ENCODE results near the gene PBX1.

The PBX1 gene

DNA sequence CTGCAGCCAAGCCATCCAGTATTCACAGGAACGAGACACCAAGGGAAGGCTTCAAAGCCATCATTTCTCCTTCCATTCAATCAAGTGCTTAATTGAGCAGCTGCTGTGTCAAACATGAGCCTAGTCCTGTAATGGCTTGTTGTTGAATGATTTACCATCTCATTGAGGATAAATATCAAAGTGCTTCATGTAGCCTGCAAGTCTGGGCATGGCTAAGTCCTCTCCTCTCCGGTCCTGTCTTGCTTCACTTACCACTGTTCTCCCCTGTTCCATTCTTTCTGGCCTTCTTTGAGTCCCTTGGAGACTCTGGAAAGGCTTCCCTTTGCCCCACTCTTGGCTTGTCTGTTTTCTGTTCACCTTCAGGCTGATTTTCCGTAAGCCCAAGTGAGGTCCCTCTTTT is 279.8 kb downstream of the PBX1 start:
- no peak for FAIRE-seq

DNA sequence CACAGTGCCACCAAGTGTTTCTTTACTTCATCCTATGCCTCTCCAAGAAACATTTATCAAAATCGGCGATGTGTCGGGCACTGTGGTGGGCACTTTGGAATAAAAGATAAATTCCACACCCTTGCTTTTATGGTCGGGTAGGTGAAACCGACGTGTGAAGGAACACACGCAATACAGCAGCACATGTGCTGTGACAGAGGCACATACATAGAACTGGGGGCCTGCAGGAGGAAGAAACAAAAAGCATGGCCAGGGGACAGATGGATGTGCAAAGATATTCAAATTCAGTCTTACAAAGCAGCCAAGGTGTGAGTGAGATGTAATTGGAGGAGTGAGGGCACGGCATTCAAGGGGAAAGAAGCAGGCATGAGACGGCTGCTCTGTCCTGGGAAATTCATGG is 282.0 kb downstream of the PBX1 start:
- no peak for FAIRE-seq

DNA sequence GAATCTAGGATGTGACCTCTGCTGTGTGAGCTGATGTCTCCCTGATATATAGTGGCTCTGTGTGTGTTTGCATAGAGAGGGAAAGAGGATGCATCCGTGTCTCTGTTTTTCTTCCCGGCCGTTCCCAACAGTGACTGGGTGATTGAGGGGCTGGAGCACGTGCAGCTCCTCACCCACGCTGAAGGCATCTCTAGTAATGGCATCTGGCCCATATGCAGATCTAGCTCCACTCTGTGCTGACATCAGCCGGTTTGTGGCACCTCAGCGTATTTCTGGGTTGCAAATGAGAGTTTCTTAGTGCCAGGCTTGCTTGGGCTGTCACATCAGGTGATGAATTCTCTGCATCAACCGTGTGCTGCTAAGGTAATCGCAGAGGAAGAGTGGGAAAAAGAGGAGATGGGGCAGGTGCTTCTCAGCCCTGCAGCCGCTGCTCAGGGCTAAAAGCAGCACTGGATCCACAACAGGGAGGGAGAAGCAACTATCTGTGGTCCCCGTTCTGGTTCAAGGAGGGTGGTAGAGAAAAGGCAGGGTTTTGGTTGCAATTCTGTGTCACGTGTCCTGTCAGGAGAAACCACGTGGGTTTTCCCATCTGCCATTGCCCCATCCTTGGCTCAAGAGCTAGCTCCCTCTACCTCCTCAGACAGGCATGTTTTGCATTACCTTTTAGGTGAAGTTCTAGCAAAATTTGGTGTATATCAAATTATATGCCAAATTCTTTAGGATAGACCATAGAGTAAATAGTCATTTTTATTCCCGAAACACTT is 282.9 kb downstream of the PBX1 start:
- no peak for FAIRE-seq

DNA sequence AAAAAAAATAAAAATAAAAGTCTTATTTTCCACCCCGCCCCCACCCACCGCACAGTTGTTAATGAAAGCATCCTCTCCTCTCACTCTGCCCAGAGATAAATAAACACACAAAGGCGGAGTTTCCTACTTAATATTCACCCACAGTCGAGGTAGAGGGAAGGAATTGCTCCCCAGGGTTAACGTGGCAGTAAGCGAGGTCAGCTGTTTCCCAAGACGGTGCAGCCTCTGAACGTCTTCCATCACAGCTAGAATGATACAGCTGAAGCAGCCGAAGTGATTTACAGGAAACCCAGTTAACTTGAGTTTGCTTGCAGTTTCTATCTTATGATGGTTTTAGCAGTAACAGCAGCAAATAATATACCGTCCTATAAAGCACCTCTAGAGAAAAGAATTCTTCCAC is 283.9 kb downstream of the PBX1 start:
- FAIRE-seq = no peak

DNA sequence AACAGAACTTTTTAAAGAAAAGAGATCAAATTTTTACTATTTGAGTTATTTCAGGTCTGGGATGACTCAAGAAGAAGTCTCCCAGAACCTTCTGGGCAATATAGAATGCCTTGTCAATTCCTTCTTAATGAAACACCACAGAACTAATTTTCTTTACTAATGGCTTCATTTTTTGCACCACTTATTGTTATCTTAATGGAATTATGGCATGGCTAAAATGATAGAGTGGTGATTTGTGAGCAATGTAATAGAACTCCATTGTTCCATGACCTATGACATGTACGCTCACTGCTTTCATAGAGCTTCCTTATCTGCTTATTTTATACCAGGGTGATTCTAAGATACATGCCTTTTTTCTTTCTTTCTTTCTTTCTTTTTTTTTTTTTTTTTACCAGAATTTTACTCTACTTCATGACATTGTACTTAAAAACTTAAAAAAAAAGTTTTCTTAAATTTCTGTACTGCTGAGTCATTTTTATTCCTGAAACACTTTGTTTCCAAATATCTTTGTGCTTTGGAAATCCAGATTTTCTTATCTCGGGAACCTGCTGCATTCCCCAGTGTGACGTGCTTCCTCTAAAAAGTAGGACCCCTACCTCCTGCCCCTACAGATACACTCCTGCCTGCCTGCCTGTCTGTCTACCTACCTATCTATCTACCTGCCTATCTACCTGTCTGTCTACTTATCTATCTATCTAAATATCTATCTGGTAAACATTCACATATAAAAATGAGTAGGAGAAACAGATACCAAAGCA is 284.9 kb downstream of the PBX1 start:
- no peak for FAIRE-seq

DNA sequence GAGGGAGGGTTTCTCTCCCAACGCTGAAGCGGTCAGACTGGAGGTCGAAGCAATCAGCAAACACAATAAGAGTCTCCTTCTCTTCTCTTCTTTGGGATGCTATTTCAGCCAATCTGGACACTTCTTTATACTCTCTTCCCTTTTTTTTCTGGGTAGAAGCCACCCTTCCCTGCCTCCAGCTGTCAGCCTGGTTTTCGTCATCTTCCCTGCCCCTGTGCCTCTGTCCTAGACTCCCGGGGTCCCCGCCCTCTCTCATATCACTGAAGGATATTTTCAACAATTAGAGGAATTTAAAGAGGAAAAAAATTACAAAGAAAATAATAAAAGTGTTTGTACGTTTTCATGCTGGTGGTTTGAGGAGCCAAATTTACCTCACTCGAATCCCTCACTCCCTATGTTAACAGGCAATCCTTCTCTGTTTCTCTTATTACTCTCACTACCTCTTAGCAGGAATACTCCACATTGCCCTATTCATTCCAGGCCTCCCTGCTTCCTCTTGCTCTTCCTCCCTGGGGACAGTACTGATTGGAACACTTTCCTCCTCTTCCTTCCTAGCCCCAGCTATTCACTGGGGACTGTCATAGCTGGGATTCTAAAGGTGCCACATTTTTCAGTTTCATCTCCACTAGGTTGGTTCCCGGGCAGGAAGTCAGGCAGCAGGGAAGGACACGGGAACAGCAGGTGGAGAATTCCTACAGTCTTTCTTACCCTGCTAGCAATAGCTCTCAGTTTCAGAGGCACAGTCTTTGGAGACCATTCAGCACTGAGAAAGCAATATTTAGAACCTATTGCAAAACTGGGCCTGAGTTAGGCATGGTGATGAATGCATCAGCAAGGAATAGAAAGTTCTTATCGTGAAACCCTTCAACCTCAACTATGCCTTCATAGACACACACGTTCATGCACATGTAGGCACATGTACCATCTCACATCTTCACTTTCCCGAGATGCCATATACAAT is 288.0 kb downstream of the PBX1 start:
- FAIRE-seq = no peak

DNA sequence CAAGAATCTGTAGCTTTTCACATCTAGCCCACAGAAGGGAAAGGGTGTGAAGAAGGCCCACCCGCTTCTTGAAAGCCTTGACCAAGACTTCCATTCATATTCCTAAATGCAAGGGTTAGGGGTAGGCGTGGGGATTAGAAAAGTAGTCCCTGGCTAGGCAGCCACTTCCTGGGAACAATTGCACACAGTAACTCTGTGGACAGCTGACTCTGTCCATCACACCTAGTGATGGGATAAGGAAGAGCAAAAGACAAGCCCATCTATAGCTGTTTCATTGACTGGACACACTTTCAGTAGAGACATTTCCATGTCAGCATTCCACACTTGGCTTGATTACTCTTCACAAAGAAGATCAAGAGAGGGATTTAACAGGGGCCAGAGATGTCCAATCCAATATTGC is 294.2 kb downstream of the PBX1 start:
- FAIRE-seq = no peak

DNA sequence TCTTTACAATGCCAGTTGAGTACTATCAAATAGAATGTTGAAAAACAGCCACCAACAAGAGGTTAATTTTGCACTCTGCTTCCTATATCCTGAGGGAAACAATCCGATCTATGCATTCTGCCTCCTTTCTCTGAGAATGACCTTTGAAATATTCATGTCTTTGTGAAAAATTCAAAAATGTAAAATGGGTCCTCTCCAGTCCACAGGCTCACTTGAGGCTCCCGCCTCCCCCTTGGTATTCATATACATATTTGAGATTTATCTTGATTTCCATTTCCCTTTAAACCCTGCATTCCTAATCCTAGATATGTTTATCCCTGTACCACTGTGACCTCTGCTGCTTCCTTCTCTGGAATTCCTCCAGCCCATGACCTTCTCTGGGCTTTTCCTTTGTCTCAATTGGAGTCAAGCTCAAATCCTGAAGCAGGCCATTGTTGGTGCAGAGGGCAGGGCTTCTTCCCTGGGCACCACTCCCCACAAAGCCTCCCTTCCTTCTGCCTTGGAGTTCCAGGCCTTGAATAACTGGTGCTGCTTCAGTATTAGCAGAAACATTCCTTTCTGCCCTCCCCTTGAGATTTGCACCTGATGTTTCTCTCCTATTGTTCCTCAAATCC is 296.8 kb downstream of the PBX1 start:
- no peak for FAIRE-seq

DNA sequence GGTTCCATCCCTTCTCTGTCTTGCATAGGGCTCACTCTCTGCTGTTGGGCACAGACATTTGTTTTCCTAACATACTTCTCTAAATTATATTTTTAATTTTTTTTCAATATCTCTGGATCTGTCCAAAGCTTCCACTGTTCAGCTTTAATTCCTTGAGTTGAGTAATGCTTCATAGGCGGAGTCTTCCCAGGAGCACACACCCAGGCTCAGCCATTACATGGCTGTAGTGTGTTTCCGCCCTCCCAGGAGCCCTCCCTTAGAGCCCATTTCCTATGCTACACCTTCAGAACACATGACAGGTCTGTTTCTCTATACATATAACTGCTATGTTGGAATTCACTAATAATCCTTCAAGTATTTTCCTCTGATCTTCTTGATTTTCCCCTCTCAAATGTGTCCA is 297.4 kb downstream of the PBX1 start:
- FAIRE-seq = no peak

DNA sequence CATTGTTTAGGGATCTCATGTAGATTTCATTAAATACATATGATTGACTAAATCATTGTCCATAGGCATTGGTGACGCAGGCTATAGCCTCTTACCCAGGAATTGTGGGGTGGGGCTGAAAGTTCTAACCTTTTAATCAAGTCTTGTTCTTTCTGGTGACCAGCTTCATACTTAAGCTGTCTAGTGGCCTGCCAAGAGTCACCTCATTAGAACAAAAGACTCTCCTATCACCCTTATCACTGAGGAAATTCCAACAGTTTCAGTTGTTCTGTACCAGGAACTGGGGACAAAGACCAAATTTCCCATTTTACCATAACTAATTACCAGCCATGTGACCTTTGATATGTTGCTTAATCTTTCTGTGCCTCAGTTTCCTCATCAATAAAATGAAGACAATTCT is 298.5 kb downstream of the PBX1 start:
- no peak for FAIRE-seq

DNA sequence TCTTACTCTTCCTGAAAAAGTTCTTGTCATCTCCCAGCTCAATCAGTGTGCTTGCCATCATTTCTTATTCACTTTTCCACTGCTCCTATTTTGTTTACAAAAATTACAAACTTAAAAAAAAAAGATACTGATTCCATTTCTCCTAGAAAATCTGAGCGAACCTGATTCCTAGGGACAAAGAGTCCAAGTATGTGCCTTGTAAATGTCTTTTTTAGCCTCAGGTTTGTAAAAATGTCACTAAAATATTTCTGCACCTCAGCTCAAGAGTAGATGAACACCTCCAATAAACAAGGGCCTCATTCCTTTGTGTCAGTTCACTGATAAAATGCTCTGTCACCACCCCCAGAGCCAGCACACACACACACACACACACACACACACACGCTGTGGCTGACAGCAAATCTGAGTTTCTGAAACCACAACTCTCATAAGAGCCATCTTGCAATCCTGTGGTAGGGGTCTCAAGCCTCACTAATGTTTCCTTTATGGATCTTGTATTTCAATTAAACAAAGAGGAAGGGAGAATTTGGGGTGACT is 299.2 kb downstream of the PBX1 start:
- no peak for FAIRE-seq

DNA sequence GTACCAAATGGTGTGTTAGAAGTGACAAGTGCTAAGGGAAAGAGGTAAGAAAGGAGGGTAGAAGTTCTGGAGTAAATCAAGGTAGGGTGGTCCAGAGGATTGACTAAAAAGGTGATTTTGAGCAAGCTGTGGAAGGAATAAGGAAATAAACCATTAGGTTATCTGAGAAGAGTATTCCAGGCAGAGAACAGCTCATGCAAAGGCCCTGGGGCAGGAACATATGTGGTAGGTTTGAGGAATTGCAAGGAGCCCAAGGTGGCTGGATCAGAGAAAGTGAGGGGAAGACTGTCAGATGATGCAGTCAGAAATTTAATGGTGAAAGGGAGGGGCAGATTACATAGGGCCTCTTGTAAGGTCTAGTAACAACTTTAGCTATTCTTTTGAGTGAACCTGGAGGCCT is 302.6 kb downstream of the PBX1 start:
- no peak for FAIRE-seq

DNA sequence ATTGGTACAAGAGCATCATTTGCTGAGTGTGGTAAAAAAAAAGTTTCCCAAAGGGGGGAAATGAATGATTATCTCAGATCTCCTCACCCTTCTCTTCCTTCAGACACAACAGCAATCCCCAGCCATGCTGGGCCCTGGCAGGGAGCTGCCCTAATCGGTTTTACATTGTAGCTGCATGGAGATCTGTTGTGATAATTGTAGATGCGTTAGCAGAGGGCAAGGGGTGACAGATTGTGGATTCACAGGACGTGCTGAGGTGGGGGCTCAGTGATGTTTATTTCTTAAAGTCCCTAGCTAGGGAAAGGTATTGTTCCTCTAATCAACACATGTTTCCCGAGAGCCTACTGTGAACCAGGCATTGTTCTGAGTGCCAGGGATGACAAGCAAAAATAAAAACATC is 304.1 kb downstream of the PBX1 start:
- no peak for FAIRE-seq

DNA sequence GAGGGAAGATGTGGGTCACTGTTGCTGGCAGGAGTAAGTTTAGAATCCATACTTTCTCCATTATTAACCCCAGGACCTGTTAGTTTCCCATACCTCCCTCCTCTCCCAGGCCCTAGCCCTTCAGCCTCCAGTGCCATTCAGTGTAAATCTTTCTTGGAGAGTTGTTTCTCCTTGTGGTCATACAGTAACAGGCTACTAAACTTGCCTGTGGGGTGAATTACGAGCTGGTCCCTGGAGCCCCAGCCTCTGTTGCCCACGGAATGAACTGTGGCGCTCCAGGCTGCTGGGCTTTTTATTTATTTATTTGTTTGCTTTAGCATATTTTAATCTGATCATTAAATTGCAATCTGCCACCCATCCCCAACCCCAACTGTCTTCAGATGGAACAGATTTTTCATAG is 305.2 kb downstream of the PBX1 start:
- FAIRE-seq = no peak

DNA sequence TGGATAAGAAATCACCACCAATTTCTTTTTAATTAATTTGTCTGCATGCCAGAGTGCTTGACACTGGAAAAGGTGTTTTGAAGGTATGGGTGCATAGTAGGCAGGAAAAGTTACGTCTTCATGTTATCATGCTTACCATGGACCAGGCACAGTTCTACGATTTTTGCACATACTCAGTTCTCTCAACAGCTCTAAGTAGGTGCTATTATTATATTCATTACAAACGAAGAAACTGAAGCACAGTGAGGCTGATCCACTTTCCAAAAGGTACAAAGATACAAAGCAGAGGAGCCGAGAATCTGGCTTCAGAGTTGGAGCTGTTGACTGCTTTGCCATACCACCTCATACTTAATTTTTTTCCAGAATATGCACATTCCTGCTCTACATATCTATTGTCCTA is 306.4 kb downstream of the PBX1 start:
- no peak for FAIRE-seq

DNA sequence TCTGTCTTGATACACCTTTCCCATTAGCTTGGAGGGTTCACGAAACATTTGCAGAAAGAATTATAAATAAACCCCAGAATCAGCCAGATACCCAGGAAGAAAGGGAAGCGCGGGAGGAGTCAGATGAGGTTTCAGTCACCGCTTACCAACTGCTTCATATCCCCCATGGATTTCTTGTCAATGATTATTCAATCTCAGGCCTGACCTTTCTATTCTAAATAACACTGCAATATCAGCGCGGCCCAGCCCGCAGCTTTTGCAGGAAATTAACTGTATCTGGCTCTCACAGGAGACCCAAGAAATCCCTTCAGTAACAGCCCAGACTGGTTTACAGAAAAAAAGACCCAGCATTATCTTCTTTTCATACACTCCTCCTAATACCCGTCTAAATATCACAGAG is 308.6 kb downstream of the PBX1 start:
- no peak for FAIRE-seq

DNA sequence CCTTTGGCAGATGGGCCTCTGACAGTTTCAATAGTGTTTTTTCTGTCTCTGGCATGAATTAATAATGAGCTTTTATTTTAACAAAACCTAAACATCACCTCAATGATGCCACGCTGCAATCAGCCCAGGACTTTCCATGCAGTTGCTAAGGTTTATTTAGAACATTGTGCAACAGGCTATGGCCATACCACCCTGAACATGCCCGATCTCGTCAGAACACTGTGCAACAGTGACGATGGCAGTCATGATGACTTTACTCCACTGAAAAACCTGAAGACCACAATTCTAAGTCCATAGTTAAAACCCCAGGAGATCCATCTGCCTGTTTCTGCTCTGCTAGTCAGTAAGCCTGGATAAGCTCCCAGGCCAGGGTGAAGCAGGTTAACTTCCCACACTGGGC is 310.0 kb downstream of the PBX1 start:
- no peak for FAIRE-seq

DNA sequence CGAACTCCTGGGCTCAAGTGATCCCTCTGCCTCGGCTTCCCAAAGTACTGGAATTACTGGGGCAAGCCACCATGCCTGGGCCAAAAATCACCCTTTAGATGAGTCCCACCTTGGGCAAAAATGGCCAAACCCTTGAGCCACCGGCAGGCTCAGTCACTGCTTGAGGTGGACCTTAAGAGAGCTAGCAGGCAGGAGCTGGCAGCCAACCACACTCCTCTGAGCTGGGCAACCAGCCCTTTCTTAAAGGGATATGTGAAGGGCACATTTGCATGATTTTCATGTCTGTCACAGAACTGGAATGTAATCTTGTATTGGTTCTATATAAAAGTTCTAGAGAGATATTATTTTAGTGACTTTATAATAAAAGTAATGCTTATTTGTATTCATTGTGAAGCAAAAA is 316.5 kb downstream of the PBX1 start:
- FAIRE-seq = no peak

DNA sequence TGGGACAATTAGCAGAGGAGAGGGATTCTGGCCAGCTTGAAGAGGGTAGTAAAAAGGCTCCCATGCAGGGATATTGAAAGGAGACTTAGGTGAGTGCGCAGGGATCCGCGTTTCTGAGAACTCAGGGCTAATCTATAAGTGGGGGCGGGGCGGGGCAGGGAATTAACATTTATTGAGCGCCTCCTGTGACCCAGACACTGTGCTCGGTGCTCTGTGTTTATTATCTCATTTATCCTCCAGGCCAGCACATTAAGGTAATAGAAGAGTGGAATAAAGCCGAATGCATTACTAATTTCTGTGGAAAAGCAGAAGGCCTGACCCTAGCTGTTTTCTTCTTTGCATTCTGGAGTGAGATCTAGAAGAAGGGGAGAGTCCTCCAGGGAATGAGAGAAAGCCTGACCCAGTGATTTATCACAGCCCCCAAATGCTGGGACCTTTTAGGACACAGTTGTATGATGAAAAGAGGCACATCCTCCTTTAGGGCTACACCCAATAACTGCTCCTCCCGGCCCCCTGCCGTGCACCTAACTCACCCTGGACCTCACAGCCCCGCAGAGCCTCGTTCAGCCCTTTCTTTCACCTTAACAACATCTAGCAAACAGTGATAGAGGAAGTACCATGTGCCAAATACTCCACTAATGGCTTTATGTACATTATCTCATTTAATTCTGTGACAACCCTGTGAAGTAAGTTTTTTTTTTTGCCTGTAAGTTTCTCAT is 317.6 kb downstream of the PBX1 start:
- no peak for FAIRE-seq

DNA sequence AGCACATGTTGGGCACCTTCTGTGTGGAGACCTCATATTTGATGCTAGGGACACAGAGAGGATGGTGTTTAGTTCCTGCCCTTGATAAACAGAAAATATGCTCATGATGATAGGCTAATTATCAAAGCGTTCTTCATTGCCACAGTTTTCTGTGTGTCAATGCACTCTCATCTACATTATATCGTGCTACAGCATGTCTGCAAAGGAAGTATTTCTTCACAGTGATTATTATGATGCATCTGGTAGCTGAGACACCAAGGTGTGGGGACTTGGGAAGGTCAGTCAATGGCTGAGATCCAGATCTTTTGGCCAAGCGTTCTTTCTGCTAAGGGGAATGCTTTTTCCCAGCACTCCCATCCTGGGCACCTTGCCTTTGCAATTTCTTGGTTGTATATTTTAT is 321.2 kb downstream of the PBX1 start:
- FAIRE-seq = no peak

DNA sequence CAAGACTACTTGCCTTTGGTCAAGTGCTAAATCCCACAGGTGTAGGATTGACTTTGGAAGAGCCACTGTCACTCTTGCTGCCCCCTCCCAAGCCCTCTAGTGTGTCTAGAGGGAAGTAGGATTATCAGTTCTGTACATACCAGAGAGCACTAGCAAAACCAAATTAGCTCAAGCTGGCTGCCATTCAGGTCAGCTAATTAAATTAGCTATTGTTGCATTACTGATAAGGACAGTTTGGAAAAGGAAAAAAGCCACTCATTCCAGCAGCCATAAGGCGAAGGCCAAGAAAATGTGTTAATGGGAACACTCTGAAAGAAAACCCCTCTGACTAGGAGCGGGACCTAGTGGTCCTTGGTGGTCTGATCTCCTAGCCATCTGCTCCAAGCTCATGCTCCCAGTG is 321.7 kb downstream of the PBX1 start:
- no peak for FAIRE-seq

DNA sequence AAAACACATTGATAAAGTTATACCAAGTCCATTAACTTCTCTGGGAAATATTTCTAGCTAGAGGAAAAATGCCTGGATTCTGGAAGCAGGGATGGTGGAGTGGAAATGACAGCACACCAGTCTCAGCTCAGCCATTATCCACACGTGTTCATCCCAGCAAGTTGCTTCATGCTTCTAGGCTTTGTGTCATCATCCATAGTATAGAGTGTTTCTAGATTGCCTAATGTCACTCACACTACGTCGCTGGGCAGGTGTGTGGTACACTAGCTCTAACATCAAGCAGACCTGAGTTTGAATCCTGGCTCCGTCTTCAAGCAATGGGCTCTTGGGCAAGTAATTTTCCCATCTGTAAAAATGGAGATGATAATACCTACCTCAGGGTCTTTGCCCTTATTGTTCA is 326.3 kb downstream of the PBX1 start:
- FAIRE-seq = no peak

Measured in endometrium (tissue), 2 donors.